NCI-H1436 (cell line): ENCODE measurements around the gene CEP170.

Experiments used
- DNase-seq: peaks from one replicate; lab custom pipeline; 2025; lab: John Stamatoyannopoulos, UW

Gene CEP170

GRCh38 chr1:243267914-243268653 is 13.0 kb upstream of the CEP170 start:
- no peak for DNase-seq

DNA sequence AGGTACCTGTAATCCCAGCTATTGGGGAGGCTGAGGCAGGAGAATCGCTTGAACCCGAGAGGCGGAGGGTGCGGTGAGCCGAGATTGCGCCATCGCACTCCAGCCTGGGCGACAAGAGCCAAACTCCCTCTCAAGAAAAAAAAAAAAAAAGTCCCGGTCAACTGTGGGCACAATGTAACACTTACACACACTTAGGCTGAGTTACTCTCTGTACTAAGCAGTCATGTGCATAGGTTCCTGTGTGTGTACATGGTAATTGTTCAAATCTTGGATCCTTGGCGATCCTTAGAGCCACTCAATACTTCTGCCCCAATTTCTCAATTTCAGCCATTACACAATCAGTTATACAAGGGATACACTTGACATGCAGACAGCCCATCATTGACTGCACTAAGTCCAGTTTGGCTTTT is 12.4 kb upstream of the CEP170 start:
- no peak for DNase-seq

GRCh38 chr1:243266231-243266630 is 11.2 kb upstream of the CEP170 start:
- no peak for DNase-seq

DNA sequence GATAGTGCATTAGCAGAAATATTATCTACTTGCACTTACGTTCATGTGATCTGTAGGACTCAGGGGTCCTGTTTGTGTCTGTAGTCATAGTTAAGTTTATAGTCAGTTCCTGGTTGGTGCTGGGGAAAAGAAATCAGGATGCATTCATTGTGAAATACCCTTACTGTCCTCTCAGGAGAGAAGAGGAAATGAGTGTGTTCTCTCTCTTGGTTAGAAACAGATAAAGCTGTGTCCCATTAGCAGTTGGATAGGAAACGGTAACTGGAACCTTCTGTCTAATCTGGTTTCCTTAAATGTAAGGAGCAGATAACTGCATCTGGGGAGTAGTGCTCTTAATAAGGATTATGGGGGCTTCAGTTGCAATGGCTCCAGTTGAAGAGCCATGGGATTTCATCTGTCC is 9.6 kb upstream of the CEP170 start:
- peak; percentile 44 for DNase-seq

GRCh38 chr1:243261390-243261789 is 6.3 kb upstream of the CEP170 start:
- DNase-seq = no peak

DNA sequence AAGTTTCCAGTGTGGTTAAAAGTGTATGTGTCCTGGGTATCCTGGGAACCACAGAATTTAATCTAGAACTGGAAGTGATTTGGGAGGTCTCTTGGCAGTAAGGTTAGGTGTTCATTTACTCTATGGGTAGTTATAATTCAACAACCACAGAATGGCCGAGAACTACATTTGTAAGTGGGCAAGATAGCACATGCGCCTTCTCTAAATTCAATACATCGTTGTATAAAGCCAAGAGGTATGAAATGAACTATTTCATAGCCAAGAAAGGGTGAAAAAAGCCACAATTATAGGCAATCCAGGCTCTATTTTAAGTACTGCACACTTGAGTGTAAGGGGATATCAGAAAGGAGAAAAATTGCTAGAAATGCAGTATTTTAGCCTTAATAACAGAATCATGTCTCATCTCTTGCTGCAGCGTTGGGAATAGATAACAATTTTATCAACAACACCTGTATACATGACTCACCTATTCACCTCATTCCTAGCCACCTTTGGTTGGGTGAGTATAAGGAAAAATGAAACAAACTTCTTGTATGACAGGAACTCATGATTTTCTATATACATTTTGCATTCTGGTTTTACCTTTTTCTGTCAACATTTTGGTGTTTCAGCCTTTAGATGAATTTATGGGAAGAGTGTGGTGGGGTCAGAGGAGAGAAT is 5.3 kb upstream of the CEP170 start:
- DNase-seq = no peak

DNA sequence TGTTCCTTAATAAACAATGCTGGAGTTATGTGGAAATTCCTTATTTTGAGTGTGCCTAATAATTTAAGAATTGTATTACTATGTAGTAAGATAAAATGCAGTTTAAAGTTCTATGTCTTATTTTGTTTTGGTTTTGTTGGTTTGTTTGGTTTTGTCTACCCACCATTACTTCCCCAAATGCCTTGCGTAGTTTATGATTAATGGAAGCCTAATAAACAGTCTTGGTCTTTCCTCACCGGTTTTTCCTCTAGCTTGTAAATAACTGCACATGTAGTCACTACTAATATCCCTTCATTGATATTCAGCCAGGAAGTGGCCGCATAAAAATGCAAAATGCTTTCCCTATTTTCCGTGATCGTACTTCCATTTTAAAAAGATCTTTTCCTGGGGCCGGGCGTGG is 3.6 kb upstream of the CEP170 start:
- DNase-seq = no peak

DNA sequence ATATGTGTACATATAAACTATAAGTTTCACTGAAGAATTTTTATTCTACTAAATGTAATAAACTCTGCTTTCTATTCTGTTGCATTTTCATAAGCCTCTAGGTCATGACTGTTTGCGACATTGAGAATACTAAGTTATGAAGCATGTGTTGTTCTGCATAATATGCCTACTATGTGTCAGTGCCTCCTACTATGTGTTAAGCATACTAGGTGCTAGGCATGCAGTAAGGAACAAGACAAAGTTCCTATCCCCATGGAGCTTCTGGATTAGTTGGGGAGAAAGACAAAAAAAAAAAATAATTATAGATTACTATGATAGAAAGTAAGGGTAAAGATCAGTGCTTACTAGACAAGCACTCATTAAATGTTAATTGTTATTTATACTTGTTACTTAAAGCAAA is 2.1 kb upstream of the CEP170 start:
- no peak for DNase-seq

DNA sequence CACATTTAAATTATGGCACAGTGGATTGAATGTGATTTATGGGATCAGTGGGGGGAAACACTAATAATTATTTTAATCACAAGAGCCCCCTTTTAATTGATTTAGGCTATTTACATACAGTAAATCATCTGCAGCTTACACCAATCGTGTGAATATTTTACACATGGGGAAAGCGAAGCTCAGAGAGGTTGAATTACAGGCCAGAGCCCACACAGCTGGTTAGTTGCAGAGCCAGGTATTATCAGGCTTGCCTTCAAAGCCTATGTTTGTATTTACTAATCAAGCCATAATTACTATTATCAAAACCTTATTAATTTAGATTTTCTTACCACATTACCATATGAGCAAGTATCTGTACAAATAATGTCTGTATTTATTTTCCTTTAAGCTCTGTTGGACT is 1.5 kb upstream of the CEP170 start:
- DNase-seq = no peak

- peak; percentile 100 for DNase-seq
Observed at GRCh38 chr1:243255791-243256512, 871 bp upstream of the CEP170 start, which contains the start of gene SDCCAG8. TSS of gene SDCCAG8 (plus strand) at chr1:243256041. CDS start at chr1:243256174, 133 bp downstream.

GRCh38 chr1:243254233-243254926 is 701 bp downstream of the CEP170 start:
- DNase-seq = peak; percentile 61

DNA sequence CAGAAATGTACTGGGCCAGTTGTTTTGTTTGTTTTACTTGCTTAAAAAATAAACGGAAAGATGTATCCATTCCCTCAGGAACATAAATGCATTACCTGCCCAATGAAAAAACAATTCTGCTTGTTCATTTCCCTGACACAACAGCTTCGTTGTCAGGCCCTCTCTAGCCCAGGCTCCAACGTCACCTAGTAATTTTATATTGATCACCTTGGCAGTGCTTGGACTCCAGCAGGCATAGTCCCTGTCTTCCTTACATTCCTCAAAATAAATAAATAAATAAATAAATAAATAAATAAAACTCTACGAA is 1.2 kb downstream of the CEP170 start:
- no peak for DNase-seq

- DNase-seq = no peak
Observed at GRCh38 chr1:243253211-243253925, 1.7 kb downstream of the CEP170 start.

GRCh38 chr1:243251539-243251938 is 3.5 kb downstream of the CEP170 start:
- DNase-seq = no peak

DNA sequence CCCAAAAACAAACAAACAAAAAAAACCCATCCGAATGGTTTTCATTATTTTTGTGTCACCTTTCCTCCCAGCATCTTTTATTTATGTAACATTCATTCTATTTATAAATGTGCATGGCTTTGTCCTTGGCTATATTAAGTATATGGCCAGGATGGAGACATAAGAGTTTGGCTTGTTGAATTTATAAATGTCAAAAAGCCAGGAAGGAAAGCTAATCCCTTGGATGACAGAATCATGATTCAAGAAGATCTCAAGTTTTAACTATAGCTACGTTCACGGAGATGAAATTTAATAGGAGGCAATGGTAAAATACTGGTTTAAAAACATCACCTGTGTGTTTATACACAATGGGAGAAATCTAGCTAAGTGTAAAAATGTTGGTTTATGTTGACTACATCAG is 5.0 kb downstream of the CEP170 start:
- no peak for DNase-seq

GRCh38 chr1:243249214-243249613 is 5.9 kb downstream of the CEP170 start:
- no peak for DNase-seq

DNA sequence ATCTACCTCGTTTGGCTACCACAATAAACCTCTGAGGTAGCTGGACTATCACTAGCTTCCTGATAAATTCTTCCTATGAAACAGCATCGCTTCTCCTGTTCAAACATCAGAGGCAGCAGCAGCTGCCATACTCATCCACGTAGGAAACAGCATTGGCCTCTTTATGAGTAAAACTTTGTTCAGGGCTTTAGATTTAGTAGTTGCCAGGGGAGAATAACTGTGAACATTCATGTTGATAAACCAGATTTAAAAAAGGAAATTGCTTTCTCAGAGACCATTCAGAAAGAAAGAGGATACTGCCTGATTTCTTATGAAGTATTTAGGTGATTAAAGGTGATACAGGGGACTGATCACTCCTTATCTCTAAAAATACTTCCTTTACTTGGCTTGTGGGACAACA is 7.2 kb downstream of the CEP170 start:
- DNase-seq = no peak

DNA sequence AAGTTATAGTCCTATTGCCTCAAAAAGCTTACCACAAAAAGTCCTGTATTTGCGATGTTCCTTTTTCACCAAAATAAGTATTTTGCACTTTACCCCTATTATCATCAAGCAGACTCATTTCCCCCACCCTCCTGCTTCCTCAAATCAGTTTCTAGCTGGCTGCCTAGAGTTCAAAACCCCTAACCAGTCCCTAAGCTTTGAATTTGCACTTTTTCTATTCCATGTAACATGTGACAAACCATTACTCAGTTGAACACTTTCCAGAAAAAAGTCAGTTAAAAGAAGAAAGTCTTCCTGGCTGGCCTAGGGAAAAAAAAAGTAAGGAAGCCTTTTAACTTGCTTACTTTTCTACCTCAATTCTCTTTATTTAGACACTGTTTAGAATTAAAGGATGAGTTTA is 8.2 kb downstream of the CEP170 start:
- DNase-seq = no peak

DNA sequence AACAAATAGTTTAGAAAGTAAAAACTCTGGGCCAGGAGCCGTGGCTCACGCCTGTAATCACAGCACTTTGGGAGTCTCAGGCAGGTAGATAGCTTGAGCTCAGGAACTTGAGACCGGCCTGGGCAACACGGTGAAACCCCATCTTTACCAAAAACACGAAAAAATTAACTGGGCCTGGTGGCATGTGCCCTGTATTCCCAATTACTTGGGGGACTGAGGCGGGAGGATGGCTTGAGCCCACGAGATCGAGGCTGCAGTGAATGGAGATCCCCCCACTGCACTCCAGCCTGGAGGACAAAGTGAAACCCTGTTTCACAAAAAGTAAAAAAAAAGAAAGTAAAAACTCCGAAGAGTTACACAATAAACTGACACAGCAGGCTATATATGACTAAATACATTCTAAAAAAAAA is 10.6 kb downstream of the CEP170 start:
- no peak for DNase-seq

GRCh38 chr1:243236604-243237252 is 18.4 kb downstream of the CEP170 start:
- DNase-seq = no peak

DNA sequence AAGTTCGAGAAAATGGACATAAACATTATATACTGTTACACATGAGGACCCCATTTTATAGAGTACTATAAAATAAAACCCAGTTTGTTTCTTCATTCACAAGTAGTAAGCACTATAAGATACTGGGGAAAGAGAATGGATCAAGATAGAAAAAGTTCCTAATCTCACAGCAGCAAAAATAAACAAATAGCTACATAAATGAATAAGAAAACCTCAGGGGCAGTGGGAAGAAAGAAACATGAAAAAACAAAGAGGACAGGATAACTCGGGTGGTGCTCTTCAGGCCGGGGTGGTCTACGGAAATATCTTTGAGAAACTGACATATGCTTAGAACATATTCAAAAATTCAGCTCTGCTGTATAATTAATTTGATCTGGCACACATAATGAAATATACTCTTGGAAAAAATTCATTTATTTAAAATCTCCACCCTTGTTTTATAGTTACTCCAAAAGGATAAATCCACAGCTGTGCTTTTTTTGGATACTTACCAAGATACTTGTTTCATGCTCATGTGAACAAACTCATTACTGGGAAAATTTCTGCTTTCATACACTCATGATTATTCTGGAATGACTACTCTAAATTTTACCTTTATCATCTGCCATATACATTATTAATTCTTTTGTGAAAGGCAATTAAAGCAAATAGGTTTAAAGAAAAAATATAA is 20.0 kb downstream of the CEP170 start:
- no peak for DNase-seq
